H1 (cell line): ENCODE results near the gene ZFAND6.

Experiments used
- EP300 ChIP-seq, 2 experiments: IDR thresholded peaks; 1 replicate in 1 of 2; 2 replicates in 1 of 2; pipeline ENCODE4 v1.6.1; 2011 to 2012; ENCODE audit warnings: low read depth in 2 of 2, low read length in 2 of 2, mild to moderate bottlenecking in 2 of 2, borderline replicate concordance in 1 of 2, inconsistent platforms in 1 of 2, moderate library complexity in 1 of 2
- YY1 ChIP-seq: IDR thresholded peaks from 2 replicates; pipeline ENCODE4 v1.6.1; 2011; ENCODE audit warnings: low read depth, mild to moderate bottlenecking, low read length
- TF ChIP-seq, protein P1 (sequence below), 3 experiments: IDR thresholded peaks; 1 replicate in 2 of 3; 2 replicates in 1 of 3; pipeline versions ENCODE4 v1.5.1 to v1.6.1; 2011; ENCODE audit warnings: low read length in 3 of 3, mild to moderate bottlenecking in 3 of 3, inconsistent platforms in 2 of 3, low read depth in 1 of 3, moderate library complexity in 1 of 3; ENCODE audit not compliant: insufficient read depth in 1 of 3; ENCODE audit errors: control extremely low read depth in 1 of 3

DNA sequence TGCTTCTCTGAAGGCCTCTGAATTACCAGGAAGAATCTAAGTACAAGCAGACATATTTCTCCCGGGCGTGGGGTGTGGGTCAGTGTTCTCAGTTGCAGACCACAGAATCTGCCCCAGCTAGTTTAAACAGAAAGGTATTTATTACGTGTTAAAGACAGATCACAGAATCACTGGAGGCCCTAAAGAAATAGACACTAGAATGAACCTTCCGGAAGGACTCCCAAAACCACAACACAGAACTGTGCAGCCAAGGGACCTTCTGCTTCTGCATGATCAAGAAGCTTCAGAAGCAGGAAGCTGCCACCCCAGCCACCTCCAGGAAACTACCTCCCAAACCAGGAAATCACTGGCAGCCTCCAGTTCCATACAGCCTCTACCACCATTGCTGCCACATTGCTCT lies 32.7 kb upstream of the ZFAND6 start:
- TF ChIP-seq, protein P1, sequence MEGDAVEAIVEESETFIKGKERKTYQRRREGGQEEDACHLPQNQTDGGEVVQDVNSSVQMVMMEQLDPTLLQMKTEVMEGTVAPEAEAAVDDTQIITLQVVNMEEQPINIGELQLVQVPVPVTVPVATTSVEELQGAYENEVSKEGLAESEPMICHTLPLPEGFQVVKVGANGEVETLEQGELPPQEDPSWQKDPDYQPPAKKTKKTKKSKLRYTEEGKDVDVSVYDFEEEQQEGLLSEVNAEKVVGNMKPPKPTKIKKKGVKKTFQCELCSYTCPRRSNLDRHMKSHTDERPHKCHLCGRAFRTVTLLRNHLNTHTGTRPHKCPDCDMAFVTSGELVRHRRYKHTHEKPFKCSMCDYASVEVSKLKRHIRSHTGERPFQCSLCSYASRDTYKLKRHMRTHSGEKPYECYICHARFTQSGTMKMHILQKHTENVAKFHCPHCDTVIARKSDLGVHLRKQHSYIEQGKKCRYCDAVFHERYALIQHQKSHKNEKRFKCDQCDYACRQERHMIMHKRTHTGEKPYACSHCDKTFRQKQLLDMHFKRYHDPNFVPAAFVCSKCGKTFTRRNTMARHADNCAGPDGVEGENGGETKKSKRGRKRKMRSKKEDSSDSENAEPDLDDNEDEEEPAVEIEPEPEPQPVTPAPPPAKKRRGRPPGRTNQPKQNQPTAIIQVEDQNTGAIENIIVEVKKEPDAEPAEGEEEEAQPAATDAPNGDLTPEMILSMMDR (IDR thresholded peaks at IDR 0.05; ENCODE audit: control extremely low read depth in 1 of 3, insufficient read depth in 1 of 3, low read depth in 1 of 3, low read length in 3 of 3) = no peak
- TF ChIP-seq YY1 = no peak
- TF ChIP-seq EP300 (IDR thresholded peaks at IDR 0.05; ENCODE audit: borderline replicate concordance in 1 of 2, low read depth in 2 of 2, low read length in 2 of 2) = no peak
